GM19324 (cell line): ENCODE results near the gene METTL25.
A peak's percentile ranks its signal among the peaks of the same experiment; 100 is the strongest.

ENCODE experiments used
- ATAC-seq: cut with Tn5 transposase; IDR thresholded peaks from one replicate; pipeline ENCODE4 v1.9.1; 2021; ENCODE audit warnings: mild to moderate bottlenecking, moderate library complexity; ENCODE audit not compliant: unreplicated experiment, low FRiP score

METTL25 gene

GRCh38 chr12:82523996-82524395 lies 165.7 kb downstream of the METTL25 start:
- peak; percentile 82 for ATAC-seq

- no peak for ATAC-seq
These were observed 166.3 kb downstream of the METTL25 start for GRCh38 chr12:82524641-82525040.

DNA sequence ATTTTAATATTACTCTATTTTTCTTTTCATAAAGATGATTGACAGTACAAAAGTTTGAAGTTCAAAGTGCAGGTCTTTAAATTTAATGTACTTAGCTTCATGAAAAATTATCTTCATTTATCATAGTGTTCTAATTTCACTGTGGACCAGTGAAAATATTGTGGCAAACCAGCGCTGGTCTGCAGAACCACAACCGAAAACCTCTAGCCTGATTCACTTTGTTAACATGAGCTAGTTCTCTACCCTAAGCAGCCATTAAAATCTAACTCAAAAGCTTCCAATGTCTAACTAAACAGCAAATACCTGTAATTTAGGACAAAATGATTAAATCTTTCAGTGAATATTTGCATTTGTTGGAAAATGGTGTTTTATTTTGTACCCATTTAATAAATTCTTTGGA lies 167.3 kb downstream of the METTL25 start:
- ATAC-seq = no peak

- peak; percentile 48 for ATAC-seq
These were observed 168.9 kb downstream of the METTL25 start for GRCh38 chr12:82527165-82527780.
